GM23338 (cell line): Measurements from ENCODE around the gene UGT1A1.

Experiments used
- CREB1 ChIP-seq: fragments of 250-450 bp; sonication (Bioruptor Pico); IDR thresholded peaks from 2 replicates; pipeline ENCODE4 v1.5.0; 2020; ENCODE audit warnings: low read depth, mild to moderate bottlenecking, moderate library complexity
- CTCF ChIP-seq, 2 experiments: fragments of 200-600 bp in 1 of 2; sonication (generic) in 1 of 2; conservative IDR thresholded peaks; 2 replicates each; pipeline versions ENCODE4 v1.5.1 to v1.6.1; 2016 to 2017; ENCODE audit warnings: antibody characterized with exemption in 2 of 2, low read depth in 2 of 2, mild to moderate bottlenecking in 2 of 2, moderate library complexity in 1 of 2
- ETS1 ChIP-seq: IDR thresholded peaks from 2 replicates; pipeline ENCODE4 v1.6.1; 2016; ENCODE audit warnings: antibody characterized with exemption
- EZH2 ChIP-seq: fragments of 200-600 bp; sonication (generic); IDR thresholded peaks from one replicate; pipeline ENCODE4 v1.8.0; 2017; ENCODE audit warnings: antibody characterized with exemption, mild to moderate bottlenecking, low read depth; ENCODE audit not compliant: unreplicated experiment
- EZH2phosphoT487 ChIP-seq: fragments of 200-600 bp; sonication (generic); IDR thresholded peaks from one replicate; pipeline ENCODE4 v1.8.1; 2018; ENCODE audit warnings: antibody characterized with exemption; ENCODE audit not compliant: unreplicated experiment
- JUNB ChIP-seq: IDR thresholded peaks from one replicate; pipeline ENCODE4 v1.6.1; 2016; ENCODE audit warnings: antibody characterized with exemption; ENCODE audit not compliant: unreplicated experiment
- NANOG ChIP-seq: IDR thresholded peaks from 2 replicates; pipeline ENCODE4 v1.6.1; 2016; ENCODE audit warnings: antibody characterized with exemption, borderline replicate concordance
- POLR2AphosphoS5 ChIP-seq: IDR thresholded peaks from 2 replicates; pipeline ENCODE4 v1.6.1; 2016; ENCODE audit warnings: antibody characterized with exemption, low read depth
- REST ChIP-seq: IDR thresholded peaks from one replicate; pipeline ENCODE4 v1.6.1; 2018; ENCODE audit warnings: antibody characterized with exemption; ENCODE audit not compliant: unreplicated experiment
- STAT1 ChIP-seq: IDR thresholded peaks from one replicate; pipeline ENCODE4 v1.6.1; 2016; ENCODE audit warnings: antibody characterized with exemption; ENCODE audit not compliant: unreplicated experiment
- ZNF331 ChIP-seq: fragments of 250-450 bp; sonication (Bioruptor Pico); IDR thresholded peaks from 2 replicates; pipeline ENCODE4 v1.5.0; 2020; ENCODE audit warnings: low read depth, mild to moderate bottlenecking, moderate library complexity

- no peak for TF ChIP-seq CTCF (conservative IDR thresholded peaks at IDR 0.05; ENCODE audit: low read depth in 2 of 2)
- no peak for TF ChIP-seq EZH2
- TF ChIP-seq REST = no peak
- no peak for TF ChIP-seq CREB1 (CRISPR knock-in tag)
- no peak for TF ChIP-seq EZH2phosphoT487
- no peak for TF ChIP-seq POLR2AphosphoS5
- no peak for TF ChIP-seq JUNB
- TF ChIP-seq ZNF331 (CRISPR knock-in tag) = no peak
- TF ChIP-seq NANOG = no peak
- TF ChIP-seq STAT1 = no peak
- TF ChIP-seq ETS1 = no peak
Measured at GRCh38 chr2:233796254-233796653, 36.2 kb downstream of the UGT1A1 start.
